ENCODE measurements around the gene PTPN18.

The PTPN18 gene

GRCh38 chr2:130336877-130337734, 18.8 kb upstream of the PTPN18 start:
- H3K27me3 ChIP-seq (ENCODE audit: insufficient read depth, poor library complexity, severe bottlenecking) = no peaks in the 10 kb centered on the region
- H3K4me3 ChIP-seq (replicated peaks; ENCODE audit: insufficient read depth, low read length) = no peak overlapping the region
- H3K27ac ChIP-seq (replicated peaks) = no peak overlapping the region
- DNase-seq (ENCODE audit: low read depth in 1 of 2, low spot score in 1 of 2) = no peak
- TF ChIP-seq GABPA (IDR thresholded peaks at IDR 0.05; ENCODE audit: low read depth) = no peak

- H3K27ac ChIP-seq (replicated peaks) = no peak overlapping the region
- TF ChIP-seq SPI1 (IDR thresholded peaks at IDR 0.05; ENCODE audit: borderline replicate concordance, low read depth) = no peak
- TF ChIP-seq CTCF (IDR thresholded peaks at IDR 0.05; ENCODE audit: insufficient read depth, low read length) = no peak
- TF ChIP-seq POLR2AphosphoS5 (IDR thresholded peaks at IDR 0.05; ENCODE audit: low read depth) = no peak
- no peak for TF ChIP-seq GABPA (IDR thresholded peaks at IDR 0.05; ENCODE audit: low read depth)
- TF ChIP-seq REST (IDR thresholded peaks at IDR 0.05; ENCODE audit: insufficient replicate concordance, low read depth) = no peak
- no peaks in the 10 kb centered on the region for H3K27me3 ChIP-seq (ENCODE audit: insufficient read depth, poor library complexity, severe bottlenecking)
- no peak for DNase-seq (ENCODE audit: low read depth in 1 of 2, low spot score in 1 of 2)
- no peak overlapping the region for H3K4me3 ChIP-seq (replicated peaks; ENCODE audit: insufficient read depth, low read length)
Observed at GRCh38 chr2:130337735-130338325, 18.0 kb upstream of the PTPN18 start.

GRCh38 chr2:130338793-130339345, 17.0 kb upstream of the PTPN18 start:
- TF ChIP-seq SPI1 (IDR thresholded peaks at IDR 0.05; ENCODE audit: borderline replicate concordance, low read depth) = no peak
- TF ChIP-seq POLR2AphosphoS5 (IDR thresholded peaks at IDR 0.05; ENCODE audit: low read depth) = no peak
- no peak for TF ChIP-seq GABPA (IDR thresholded peaks at IDR 0.05; ENCODE audit: low read depth)
- no peak for TF ChIP-seq CTCF (IDR thresholded peaks at IDR 0.05; ENCODE audit: insufficient read depth, low read length)
- no peak for TF ChIP-seq REST (IDR thresholded peaks at IDR 0.05; ENCODE audit: insufficient replicate concordance, low read depth)
- no peak overlapping the region for H3K4me3 ChIP-seq (replicated peaks; ENCODE audit: insufficient read depth, low read length)
- no peak for DNase-seq (ENCODE audit: low read depth in 1 of 2, low spot score in 1 of 2)
- no peak overlapping the region for H3K27ac ChIP-seq (replicated peaks)
- H3K27me3 ChIP-seq (ENCODE audit: insufficient read depth, poor library complexity, severe bottlenecking) = no peaks in the 10 kb centered on the region
